ENCODE measurements around the gene TERT. TPM values are rescaled to one million over a fixed set of nuclear protein-coding genes. Genes with fewer than 3 reads are reported as not detected.

TERT gene
- total RNA-seq, 4 donors from 2014 or later: not detected

- Histone ChIP-seq H3K27ac (no peak overlapping the region), H3K4me3 (no peak overlapping the region), H3K9me3 (no peaks in the 10 kb centered on the region), H3K4me1 (peaks cover 0 to 3% (median 1%) of the 10 kb centered on the region in 4 donors), H3K27me3 (peaks cover 8% of the 10 kb centered on the region), H3K36me3 (no peaks in the 10 kb centered on the region)
- in situ Hi-C loops (cut with MboI; ENCODE audit: low pct_ligation_motif_present in 1 of 4, low pct_unique_long_range_greater_than_20kb in 1 of 4, low sequenced_read_pairs in 3 of 4) (no loop called here), intact Hi-C loops (cut with DNase I; ENCODE audit: low total_unique reads) (no loop called here)
- 77% methylated on average over 17 of the region's 17 CpGs; no CpG with 5 or more reads in 1 of the 2 donors for WGBS, 2 donors (ENCODE audit: low coverage in 1 of 2)
- TF ChIP-seq EP300 (IDR thresholded peaks at IDR 0.05; ENCODE audit: low read depth) (no peak), CTCF (IDR thresholded peaks at IDR 0.05) (no peak), POLR2A (IDR thresholded peaks at IDR 0.05) (no peak), POLR2AphosphoS5 (IDR thresholded peaks at IDR 0.05) (no peak)
- no peak for DNase-seq
These were observed 5.1 kb upstream of the TERT start for GRCh38 chr5:1299961-1300360.

DNA sequence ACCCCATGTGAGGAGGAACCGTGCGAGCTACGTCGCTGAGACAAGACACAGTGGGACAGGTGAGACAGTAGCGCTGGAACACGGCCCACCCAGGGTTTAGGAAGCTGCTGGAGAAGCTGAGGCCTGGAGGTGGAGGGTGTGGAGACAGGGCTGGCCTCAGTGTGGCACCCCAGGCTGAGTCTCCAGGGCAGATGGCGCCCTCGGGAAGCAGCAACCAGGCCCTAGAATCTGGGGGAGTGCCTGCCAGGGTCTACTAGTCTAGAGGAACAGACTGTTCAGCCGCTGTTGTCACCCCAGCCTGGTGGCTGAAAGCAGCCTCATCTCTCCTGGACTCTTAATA lies 4.6 kb upstream of the TERT start:
- no peak for DNase-seq
- in situ Hi-C loops (cut with MboI; ENCODE audit: low pct_ligation_motif_present in 1 of 4, low pct_unique_long_range_greater_than_20kb in 1 of 4, low sequenced_read_pairs in 3 of 4): no loop called here
- 89% methylated on average over 9 of the region's 9 CpGs; no CpG with 5 or more reads in 1 of the 2 donors for WGBS, 2 donors (ENCODE audit: low coverage in 1 of 2)
- no peaks in the 10 kb centered on the region for H3K9me3 ChIP-seq
- TF ChIP-seq POLR2AphosphoS5 (IDR thresholded peaks at IDR 0.05): no peak
- no peak for TF ChIP-seq POLR2A (IDR thresholded peaks at IDR 0.05)
- no peak for TF ChIP-seq CTCF (IDR thresholded peaks at IDR 0.05)
- no peak for TF ChIP-seq EP300 (IDR thresholded peaks at IDR 0.05; ENCODE audit: low read depth)
- H3K27me3 ChIP-seq: peaks cover 12% of the 10 kb centered on the region
- H3K36me3 ChIP-seq: no peaks in the 10 kb centered on the region
- intact Hi-C loops (cut with DNase I; ENCODE audit: low total_unique reads): no loop called here
- peaks cover 0 to 8% (median 5%) of the 10 kb centered on the region in 4 donors for H3K4me1 ChIP-seq
- no peak overlapping the region for H3K27ac ChIP-seq
- no peak overlapping the region for H3K4me3 ChIP-seq

GRCh38 chr5:1298723-1299510 lies 4.0 kb upstream of the TERT start:
- WGBS, 2 donors (ENCODE audit: low coverage in 1 of 2): 81 to 86% methylated on average over 7 to 33 of the region's 33 CpGs
- no peak for TF ChIP-seq EP300 (IDR thresholded peaks at IDR 0.05; ENCODE audit: low read depth)
- TF ChIP-seq CTCF (IDR thresholded peaks at IDR 0.05): no peak
- no peak for TF ChIP-seq POLR2AphosphoS5 (IDR thresholded peaks at IDR 0.05)
- TF ChIP-seq POLR2A (IDR thresholded peaks at IDR 0.05): no peak
- Histone ChIP-seq H3K36me3 (no peaks in the 10 kb centered on the region), H3K4me3 (no peak overlapping the region), H3K27me3 (peaks cover 18% of the 10 kb centered on the region), H3K4me1 (peaks cover 0 to 11% (median 9%) of the 10 kb centered on the region in 4 donors), H3K27ac (no peak overlapping the region), H3K9me3 (no peaks in the 10 kb centered on the region)
- no peak for DNase-seq
- intact Hi-C loops (cut with DNase I; ENCODE audit: low total_unique reads) (no loop called here), in situ Hi-C loops (cut with MboI; ENCODE audit: low pct_ligation_motif_present in 1 of 4, low pct_unique_long_range_greater_than_20kb in 1 of 4, low sequenced_read_pairs in 3 of 4) (no loop called here)

DNA sequence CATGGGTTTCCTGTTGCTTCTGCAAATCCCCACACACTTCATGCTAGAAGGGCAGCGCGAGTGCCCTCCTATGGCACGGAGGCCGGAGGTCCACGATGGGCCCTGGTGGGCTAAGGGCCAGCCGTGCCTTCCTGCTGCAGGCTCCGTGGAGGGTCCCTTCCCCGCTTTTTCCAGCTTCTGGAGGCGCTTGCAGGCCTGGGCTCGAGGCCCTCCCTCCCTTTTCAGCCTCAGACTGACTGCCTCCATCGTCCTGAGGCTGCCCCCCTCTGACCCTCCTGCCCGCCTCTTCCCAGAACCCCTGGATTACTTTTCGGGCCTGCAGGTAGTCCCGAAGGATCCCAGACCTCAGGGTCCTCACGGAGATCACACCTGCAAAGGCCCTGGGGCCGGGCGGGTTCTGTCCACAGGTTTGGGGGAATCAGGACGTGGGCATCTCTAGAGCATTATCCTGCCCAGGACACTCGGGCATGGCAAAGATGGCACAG lies 3.2 kb upstream of the TERT start:
- 93 to 100% methylated on average over 2 to 19 of the region's 19 CpGs for WGBS, 2 donors (ENCODE audit: low coverage in 1 of 2)
- no peak for DNase-seq
- intact Hi-C loops (cut with DNase I; ENCODE audit: low total_unique reads): no loop called here
- Histone ChIP-seq H3K36me3 (no peaks in the 10 kb centered on the region), H3K9me3 (no peaks in the 10 kb centered on the region), H3K4me3 (no peak overlapping the region), H3K4me1 (peaks cover 0 to 11% (median 9%) of the 10 kb centered on the region in 4 donors), H3K27me3 (peaks cover 26% of the 10 kb centered on the region), H3K27ac (no peak overlapping the region)
- in situ Hi-C loops (cut with MboI; ENCODE audit: low pct_ligation_motif_present in 1 of 4, low pct_unique_long_range_greater_than_20kb in 1 of 4, low sequenced_read_pairs in 3 of 4): no loop called here
- TF ChIP-seq CTCF (IDR thresholded peaks at IDR 0.05): no peak
